T-helper 9 cell (primary cell): ENCODE data around the gene CCDC194.
A peak's percentile ranks its signal among the peaks of the same experiment; 100 is the strongest.

Experiments used
- DNase-seq: peaks from one replicate; pipeline ENCODE4 v3.0.0-alpha.2; 2020
- total RNA-seq, 2 donors: gene quantifications; one replicate each; lab custom pipeline; 2026; lab: John Stamatoyannopoulos, UW

CCDC194 gene, protein sequence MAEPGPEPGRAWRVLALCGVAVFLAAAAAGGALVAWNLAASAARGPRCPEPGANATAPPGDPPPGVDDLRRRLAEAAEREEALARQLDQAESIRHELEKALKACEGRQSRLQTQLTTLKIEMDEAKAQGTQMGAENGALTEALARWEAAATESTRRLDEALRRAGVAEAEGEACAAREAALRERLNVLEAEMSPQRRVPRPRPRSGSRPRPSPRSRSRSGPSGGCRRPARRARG
- 0.48 to 0.49 reads per million in 2 donors for total RNA-seq

DNA sequence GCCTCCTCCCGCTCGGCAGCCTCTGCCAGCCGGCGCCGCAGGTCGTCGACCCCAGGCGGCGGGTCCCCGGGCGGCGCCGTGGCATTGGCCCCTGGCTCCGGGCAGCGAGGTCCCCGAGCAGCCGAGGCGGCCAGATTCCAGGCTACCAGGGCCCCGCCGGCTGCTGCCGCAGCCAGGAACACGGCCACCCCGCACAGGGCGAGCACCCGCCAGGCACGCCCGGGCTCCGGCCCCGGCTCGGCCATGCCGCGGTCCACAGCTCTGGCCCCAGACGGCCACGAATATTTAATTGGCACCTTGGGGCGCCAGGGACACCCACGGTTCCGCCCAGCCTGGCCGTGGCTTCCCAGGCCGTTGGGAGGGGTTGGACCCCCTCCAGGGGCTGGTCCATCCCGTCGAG lies at the start of gene CCDC194:
Gene CCDC194 (minus strand): TSS at position 283 of the 400 bp plus-strand sequence. CDS start 38 bp downstream, at position 245.
- DNase-seq: no peak

DNA sequence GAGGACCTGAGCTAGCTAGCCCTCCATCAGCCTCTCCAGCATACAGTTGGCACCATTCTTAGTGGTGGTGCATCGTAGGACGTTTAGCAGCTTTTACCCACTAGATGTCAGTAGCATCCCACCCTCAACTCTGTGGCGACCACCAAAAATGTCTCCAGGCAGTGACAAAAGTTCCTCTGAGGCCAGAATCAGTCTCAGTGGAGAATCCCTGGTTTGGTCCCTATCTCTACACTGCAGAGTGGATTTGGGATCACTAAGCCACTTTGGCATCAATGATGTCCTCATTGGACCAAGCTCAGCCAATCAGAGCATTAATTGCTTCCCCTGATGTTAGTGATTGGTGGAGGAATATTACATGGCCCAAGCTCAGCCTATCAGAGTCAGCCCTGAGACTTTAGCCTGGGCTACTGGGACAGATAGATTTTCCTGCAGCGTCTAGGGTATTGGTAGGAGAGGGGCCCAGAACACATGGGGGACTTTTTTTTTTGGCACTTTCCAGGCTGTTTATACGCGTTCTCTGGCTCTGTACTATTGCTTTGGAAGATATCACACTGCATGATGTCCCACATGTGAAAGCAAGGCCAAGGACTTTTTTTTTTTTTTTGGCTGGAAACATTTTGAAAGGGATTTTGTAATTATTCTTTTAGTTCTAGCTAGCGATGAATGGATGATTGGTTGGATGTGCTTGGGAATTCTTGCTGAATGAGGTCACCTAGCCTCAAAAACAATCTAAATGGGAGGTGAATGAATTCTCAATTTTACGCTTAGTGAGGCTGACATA lies 47.4 kb upstream of the CCDC194 start:
- no peak for DNase-seq

DNA sequence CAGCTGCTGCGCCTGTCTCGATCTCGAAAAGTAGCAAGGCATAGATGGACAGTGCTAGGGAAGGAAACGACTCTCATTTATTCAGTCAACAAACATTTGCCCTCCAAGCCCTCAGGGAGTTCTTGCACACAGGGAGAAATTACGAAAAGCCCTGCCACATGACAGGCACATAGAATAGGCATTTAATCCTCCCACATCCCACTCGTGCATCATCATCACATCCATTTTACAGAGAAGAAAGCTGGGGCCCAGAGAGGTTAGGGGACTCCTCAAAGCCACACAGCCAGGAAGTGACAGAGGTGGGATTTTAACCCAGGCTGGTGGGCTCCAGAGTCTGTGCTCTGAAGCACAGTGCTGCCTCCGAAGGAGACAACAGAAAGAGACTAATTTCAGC lies 42.9 kb upstream of the CCDC194 start:
- no peak for DNase-seq

DNA sequence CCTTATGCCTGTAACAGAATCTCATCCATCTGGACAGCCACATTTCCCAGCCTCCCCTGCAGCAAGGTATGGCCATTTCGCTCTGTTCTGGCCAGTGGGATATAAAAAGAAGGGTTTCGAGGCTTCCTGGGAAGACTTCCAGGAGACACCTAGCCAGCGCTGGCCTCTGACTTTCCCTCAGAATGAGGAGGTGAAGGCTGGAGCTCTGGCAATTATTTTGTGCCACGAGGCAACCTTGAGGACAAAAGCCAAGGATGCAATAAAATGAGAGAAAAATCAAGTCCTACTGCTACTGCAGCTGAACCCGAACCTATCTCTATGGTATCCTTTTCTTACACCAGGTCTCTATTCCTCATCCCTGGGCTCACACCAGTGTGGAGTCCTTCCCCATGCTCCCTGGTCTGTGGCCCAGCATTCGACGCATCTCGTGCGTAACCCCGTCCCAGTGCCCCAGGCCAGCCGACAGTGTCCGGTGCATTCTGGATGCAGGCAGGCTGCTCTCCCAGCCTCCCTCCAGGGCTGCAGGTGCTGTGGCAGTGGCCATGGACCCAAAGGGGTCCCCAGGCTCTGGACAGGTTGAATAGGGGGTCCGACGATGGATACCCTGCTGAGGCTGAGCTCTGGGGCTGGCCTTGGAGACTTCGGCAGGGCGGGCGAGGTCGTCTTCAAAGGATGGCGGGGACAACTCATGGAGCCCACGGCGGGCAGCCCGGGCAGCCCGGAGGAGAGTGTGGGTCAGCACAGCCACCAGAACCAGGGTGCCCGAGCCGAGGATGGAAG lies 42.3 kb upstream of the CCDC194 start:
- DNase-seq: no peak

DNA sequence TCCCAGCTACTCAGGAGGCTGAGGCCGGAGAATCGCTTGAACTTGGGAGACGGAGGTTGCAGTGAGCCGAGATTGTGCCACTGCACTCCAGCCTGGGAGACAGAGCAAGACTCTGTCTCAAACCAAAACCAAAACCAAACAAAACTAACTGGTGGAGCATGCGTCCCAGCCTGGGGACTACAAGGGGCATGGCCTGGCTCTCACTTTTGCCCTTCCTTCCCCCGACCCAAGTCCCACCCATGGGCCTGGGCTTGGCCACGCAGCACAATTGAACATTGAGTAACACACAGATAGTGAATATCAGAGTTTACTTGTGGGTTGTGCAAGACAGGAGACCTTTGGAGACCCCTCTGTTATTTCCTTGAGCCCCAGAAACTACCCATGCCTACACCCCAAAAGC lies 41.2 kb upstream of the CCDC194 start:
- no peak for DNase-seq

DNA sequence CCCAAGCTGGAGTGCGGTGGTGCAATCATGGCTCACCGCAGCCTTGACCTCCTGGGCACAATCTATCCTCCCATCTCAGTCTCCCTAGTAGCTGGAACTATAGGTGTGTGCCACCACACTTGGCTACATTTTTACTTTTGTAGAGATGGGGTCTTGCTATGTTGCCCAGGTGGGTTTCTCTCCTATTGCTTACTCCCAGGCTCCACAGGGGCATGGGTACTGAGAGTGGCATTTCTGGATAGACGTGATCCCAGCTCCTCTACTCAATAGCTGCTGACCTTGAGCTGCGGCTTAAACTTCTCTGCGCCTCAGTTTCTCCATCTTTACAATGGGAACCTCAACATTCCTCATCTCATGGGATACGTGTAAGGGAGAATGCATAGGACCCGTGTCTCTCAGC lies 37.4 kb upstream of the CCDC194 start:
- DNase-seq: no peak

DNA sequence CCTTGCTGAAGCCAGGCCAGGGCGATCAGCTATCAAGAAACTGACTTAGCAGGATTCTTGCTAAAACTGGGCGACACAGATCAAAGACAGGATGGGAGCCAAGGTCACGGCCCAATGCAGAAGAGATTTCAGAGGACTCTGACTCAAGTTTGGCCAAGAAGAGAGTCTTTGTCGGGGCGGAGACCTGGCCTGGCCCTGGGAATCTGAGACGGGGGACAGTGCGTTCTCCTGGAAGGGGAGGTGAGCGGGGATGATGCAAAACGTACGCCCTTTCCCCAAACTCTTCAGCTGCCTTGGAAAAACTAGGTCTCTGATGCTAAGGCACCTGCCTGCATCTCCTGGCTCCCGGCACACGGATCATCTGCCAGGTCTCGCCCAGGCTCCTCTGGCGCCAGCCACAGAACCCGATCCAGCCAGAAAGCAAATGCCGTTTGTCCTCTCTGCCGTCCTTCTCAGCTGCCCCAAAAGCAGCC lies 35.7 kb upstream of the CCDC194 start:
- DNase-seq: no peak

DNA sequence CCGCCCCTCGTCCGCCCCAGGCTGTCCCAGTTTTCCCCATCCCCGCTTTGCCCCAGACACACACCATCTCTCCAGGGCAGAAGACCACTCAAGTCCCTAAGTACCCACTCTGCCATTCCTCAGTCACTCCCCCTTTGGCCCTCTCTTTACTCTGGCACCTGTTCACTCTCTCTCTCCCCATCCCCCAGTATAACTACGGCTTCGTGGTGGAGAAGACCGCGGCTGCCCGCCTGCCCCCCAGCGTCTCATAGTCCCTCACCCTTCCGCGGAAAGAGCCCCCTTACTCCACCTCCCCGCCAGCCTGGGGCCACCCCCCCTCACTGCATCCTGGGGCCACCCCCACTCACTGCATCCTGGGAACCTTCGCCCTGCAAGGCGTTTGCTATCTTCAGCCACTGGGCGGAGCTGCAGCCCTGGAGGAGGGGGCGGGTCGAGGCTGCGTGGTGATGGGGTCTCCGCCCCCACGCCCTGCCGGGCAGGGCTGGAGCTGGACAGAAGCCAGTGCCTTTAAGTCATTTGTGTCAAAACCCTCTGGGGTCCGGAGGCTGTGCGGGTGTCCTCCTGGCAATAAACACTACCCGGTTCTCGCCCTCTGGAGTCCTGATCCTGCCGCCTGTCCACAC lies 30.9 kb upstream of the CCDC194 start:
- no peak for DNase-seq

DNA sequence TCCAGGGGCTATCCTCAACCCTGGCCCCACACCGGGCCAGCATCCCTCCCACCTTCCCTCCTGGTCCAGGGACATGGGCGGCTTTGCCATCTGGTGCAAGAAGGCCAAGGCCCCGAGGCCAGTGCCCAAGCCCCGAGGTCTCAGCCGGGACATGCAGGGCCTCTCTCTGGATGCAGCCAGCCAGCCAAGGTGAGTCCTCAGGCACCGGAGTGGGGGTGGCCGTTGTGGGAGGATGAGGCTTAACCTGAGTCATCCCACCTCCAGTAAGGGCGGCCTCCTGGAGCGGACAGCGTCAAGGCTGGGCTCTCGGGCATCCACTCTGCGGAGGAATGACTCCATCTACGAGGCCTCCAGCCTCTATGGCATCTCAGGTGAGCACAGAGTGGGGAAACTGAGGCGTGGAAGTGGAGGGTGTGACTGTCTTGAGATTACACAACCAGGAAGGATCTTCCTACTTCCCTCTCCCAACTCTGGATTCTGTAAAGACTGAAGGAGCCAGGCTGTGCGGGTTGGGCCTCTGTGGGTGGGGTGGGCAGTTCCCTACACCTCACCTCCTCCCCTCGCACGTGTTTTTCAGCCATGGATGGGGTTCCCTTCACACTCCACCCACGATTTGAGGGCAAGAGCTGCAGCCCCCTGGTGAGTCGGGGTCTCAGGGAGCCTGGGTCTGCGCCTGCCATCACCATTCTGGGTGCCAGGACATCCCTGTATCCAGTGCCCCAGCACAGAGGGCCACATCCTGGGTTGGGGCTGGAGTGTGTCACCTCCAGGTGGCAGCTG lies 29.6 kb upstream of the CCDC194 start:
- DNase-seq: no peak

DNA sequence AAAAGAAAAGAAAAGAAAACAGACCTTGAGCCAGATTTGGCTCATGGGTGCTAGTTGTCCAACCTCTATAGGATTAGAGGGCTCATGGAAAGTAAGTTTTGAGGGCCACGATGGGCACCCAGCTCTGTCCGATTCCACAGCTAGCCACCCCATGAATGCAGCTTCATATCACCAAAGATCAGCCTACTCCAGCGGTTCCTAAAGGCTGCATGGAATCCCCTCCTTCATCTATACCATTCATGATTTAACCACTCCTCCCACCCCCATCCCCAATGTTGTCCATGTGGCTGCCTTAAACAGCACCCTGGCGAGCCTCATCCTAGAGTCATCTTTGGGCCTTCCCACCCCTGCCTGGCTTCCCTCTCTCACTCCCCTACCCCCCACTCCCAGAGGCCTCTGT lies 27.9 kb upstream of the CCDC194 start:
- no peak for DNase-seq

DNA sequence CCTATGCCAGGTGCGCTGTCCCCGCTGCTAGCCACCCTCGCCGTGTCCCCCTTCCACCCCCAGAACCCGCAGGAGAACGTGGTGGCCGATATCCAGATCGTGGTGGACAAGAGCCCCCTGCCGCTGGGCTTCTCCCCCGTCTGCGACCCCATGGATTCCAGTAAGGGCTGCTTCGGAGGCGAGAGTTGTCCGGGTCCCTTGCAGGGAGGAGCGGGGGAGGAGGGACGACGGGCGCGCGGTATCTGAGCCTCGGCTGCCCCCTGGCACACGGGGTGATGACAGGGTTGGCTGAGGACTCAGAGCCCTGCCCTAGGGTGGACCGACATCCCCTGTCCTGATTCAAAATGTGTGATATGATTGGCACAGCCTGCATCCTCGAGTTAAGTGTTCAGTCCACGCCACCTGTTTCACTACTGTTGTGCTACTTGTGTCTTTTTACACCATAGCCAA lies 26.5 kb upstream of the CCDC194 start:
- DNase-seq: no peak

DNA sequence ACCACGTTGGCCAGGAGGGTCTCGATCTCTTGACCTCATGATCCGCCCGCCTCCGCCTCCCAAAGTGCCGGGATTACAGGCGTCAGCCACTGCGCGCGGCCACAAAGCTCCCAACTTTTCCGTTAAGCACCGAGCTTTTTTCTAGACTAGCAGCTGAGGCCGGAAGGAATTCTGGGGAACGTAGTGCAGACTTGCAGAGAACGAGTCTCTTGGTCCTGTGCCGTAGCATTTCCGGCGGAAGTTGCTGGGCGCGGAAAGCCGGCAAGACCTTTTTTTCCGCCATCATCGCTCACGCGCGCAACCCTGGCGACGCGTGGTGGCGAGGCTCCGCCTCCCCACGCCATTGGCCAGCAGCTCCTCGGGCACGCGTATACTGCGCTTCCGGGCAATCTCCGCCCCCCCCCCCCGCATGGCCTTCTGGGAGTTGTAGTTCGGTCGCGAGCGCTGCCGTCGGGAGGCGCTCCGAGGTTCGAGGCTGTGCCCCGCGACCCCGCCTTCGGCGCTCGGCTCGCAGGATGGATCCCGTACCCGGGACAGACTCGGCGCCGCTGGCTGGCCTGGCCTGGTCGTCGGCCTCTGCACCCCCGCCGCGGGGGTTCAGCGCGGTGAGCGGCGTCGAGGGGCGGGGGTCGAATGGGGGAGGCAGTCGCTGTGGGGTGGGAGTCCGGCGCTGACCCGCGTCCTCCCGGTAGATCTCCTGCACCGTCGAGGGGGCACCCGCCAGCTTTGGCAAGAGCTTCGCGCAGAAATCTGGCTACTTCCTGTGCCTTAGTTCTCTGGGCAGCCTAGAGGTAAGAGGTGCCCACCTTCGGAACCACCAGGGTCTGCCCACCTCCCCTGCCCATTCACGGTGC lies 25.9 kb upstream of the CCDC194 start, which contains the start of gene MVB12A:
Gene MVB12A (plus strand): TSS at position 427 of the 854 bp plus-strand sequence. CDS start 89 bp downstream, at position 516.
- DNase-seq: peak; percentile 91

DNA sequence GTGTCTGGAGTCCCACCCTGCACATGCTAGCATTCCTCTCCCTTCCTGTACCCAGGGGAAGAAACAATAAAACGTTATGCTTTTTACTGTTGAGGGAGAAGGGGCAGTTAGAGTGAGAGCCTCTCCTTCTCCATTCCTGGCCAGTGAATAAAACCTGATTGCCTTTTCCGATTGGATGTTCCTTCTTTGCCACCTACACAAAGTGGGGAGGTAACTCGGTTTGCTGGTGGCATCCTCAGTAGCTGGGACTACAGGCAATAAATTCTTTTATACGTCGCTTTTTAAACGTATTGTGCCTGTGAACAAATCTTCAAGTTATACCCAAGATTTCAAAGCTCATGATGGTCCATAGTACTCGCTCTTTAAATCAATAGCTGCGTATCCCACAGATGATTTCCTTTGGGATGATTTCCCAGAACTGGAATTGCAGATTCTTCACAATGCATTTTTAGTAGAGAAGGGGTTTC lies 25.2 kb upstream of the CCDC194 start:
- DNase-seq: no peak

DNA sequence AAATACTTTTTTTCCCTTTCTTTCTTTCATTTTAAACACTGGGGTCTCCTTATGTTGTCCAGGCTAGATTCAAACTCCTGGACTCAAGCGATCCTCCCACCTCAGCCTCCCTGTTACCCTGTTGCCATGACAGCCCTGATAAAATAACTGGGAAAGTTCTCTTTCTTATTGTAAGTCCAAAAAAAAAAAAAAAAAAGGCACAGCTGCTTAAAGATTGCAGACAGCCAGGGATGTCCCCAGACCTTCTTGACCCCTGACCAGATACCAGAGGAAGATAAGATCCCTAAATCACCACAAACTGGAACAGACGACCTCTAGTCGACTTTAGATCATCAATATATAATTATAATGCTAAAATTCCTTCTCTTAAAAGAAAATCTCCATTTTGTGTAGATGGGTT lies 24.7 kb upstream of the CCDC194 start:
- DNase-seq: no peak

DNA sequence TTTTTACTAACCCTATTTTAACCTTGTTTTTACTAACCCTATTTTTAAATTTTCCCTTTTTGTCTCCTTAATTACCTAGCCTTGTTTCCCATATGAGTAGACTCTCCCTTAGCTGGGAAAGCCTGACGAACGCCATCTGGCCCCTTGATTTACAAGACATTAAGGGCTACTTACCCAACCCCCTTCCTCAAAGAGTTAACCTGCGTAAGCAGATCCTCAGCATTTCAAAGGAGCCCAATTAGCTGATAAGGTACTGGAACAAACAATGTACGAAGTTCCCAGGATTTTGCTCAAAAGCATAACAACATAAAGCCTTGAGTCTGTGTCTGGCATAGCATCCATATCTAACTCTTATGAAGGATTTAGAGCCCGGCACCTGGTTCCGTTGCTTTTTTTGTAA lies 21.1 kb upstream of the CCDC194 start:
- DNase-seq: no peak

DNA sequence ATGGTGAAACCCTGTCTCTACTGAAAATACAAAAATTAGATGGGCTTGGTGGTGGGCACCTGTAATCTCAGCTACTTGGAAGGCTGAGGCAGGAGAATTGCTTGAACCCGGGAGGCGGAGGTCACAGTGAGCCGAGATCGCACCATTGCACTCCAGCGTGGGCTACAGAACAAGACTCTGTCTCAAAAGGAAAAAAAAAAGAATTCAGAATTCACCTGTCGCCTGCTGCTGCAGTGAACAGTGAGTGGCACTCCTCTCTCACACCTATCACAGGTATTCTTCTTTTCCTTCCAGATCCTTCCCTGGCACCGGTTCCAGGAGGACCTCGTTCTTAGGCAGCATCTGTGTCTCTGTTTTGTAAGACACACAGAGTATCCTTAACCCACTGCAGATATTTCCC lies 20.1 kb upstream of the CCDC194 start:
- DNase-seq: no peak

DNA sequence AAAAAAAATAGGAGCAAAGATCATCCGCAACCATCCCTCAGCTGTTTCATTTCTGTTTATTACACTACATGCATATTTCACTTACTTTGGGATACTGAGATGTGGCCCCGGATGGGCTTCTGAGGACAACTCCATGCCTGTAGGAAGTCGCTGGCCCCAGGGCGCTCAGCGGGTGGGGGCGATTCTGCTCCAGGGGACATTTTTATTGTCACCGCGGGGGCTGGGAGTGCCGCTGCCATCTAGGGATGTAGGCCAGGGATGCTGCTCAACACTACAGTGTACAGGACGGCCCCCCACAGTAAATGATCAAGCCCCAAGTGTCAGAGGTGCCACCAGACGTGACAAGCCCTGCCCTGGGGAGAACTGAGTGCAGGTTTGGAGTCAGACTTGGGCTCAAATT lies 17.8 kb upstream of the CCDC194 start:
- no peak for DNase-seq

DNA sequence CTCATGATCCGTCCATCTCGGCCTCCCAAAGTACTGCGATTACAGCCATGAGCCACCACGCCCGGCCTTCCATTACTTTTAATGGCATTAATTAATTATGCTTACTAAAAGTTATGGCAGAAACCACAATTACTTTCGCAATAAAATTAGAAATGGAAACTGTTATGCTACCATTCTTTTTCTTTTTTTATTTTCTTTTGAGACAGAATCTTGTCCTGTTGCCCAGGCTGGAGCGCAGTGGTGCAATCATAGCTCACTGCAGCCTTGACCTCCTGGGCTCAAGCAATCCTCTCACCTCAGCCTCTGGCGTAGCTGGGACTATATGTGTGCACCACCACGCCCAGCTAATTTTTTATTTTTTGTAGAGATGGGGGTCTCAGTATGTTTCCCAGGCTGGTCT lies 16.0 kb upstream of the CCDC194 start:
- DNase-seq: no peak

DNA sequence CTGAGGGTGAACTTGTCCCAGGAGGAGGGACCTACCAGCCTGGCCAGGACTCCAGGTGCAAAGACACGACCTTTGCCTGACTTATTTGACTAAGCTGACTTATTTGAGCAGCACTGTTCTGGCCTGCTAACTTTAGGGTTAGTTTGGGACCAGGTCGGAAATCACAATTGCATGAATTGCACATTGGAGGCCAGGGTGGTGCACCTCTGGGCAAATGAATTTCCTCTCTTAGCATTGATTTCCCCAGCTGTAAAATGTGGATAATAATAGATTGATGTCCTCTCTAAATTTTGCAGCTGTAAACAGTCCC lies 12.8 kb upstream of the CCDC194 start:
- no peak for DNase-seq

DNA sequence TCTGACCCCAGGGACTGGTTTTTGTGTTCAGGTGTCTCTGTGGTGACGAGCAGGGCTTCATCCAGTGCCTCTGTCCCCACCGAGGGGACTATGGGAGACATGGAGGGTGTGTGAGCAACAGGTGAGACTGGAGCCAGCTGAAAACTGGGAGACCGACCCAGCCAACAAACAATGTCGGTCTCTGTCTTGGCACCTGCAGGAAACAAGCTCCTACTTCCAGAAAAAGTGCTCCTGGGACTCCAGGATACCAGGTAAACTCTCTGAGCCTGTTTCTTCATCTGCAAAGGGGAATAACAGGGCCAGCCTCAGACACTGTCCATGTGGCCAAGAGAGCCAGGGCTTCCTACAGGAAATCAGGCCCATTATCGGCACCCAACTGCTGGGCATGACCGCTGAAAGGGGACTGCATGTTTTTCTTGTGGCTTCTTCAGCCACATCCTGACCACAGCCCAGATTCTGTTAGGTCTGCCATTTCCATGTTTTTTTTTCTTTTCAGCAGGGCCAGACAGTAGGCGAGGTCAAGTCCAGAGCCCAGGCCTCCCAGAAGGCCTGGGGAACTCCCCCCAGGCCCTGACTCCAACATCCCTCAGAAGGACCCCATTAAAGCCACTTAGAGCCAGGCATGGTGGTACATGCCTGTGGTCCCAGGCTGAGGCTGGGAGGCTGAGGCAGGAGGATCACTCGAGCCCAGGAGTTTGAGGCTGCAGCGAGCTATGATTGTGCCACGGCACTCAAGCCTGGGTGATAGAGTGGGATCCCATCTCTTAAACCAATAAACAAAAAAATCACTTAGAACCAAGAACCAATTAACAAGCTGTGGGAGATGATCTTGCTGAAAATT lies 12.3 kb upstream of the CCDC194 start:
- DNase-seq: no peak
